ENCODE measurements around the gene DENND6B.
A peak's percentile ranks its signal among the peaks of the same experiment; 100 is the strongest.
"Not testable (repeated sequence)": the region's sequence is repeated elsewhere in the genome, so short reads cannot be mapped to it uniquely, and the experiment has no call there.

DENND6B gene

GRCh38 chr22:50326956-50327710 is at the start of gene DENND6B:
TSS of gene DENND6B (minus strand) at chr22:50327012. CDS start at chr22:50326988, 24 bp downstream.
- no peaks in the 10 kb centered on the region for H3K9me3 ChIP-seq (ENCODE audit: severe bottlenecking)
- H3K27me3 ChIP-seq (ENCODE audit: insufficient read depth, low read depth, severe bottlenecking): no peaks in the 10 kb centered on the region
- peak within 1 kb of the TSS; percentile 97 for H3K27ac ChIP-seq
- TF ChIP-seq, protein P1, sequence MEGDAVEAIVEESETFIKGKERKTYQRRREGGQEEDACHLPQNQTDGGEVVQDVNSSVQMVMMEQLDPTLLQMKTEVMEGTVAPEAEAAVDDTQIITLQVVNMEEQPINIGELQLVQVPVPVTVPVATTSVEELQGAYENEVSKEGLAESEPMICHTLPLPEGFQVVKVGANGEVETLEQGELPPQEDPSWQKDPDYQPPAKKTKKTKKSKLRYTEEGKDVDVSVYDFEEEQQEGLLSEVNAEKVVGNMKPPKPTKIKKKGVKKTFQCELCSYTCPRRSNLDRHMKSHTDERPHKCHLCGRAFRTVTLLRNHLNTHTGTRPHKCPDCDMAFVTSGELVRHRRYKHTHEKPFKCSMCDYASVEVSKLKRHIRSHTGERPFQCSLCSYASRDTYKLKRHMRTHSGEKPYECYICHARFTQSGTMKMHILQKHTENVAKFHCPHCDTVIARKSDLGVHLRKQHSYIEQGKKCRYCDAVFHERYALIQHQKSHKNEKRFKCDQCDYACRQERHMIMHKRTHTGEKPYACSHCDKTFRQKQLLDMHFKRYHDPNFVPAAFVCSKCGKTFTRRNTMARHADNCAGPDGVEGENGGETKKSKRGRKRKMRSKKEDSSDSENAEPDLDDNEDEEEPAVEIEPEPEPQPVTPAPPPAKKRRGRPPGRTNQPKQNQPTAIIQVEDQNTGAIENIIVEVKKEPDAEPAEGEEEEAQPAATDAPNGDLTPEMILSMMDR (IDR thresholded peaks at IDR 0.05; ENCODE audit: low read depth, low read length): peak; percentile 47
- peak within 1 kb of the TSS; percentile 77 for H3K4me3 ChIP-seq (ENCODE audit: low read depth, low read length)
- no peaks in the 10 kb centered on the region for H3K36me3 ChIP-seq
- peak; percentile 69 for DNase-seq

DNA sequence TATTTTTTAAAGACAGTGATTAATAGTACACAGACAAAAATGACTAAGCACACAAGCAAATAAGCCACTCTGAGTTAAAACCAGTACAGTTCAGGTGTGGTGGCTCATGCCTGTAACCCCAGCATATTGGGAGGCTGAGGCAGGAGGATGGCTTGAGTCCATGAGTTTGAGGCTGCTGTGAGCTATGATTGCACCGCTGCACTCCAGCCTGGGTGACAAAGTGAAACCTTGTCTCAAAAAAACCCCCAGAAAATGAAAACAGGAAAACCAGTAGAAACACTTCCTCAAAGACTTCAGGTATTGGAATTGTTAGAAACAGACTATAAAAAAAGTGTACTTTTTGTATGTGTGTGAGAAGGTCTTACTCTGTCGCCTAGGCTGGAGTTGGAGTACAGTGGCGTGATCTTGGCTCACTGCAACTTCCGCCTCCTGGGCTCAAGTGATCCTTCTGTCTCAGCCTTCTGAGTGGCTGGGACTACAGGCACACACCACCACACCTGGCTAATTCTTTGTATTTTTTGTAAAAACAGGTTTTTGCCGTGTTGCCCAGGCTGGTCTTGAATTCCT is 49.4 kb upstream of the DENND6B start:
- Histone ChIP-seq H3K36me3 (peaks cover 53% of the 10 kb centered on the region), H3K9me3 (ENCODE audit: severe bottlenecking) (no peaks in the 10 kb centered on the region), H3K4me3 (ENCODE audit: low read depth, low read length) (no peak overlapping the region), H3K27me3 (ENCODE audit: insufficient read depth, low read depth, severe bottlenecking) (no peaks in the 10 kb centered on the region), H3K27ac (no peak overlapping the region)
- TF ChIP-seq, protein P1 (IDR thresholded peaks at IDR 0.05; ENCODE audit: low read depth, low read length): no peak
- DNase-seq: no peak

DNA sequence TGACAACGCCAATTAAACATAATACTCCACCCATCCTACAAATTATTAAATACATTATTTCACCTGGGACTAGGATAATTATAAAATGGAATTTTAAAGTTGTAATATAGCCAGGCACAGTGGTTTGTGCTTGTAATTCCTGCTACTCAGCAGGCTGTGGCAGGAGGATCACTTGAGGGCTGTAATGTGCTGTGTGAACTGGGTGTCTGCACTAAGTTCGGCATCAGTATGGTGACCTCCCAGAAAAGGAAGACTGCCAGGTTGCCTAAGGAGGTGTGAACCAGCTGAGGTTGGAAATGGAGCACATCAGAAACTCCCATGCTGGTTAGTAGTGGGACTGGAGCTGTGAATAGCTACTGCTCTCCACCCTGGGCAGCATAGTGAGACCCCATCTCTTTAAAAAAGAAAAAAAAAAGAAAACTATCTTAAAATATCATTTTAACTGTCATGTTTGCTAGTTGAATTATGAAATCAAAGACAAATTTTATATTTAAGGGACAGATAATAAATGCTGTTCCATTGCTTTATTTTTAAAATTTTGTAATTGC is 44.4 kb upstream of the DENND6B start:
- DNase-seq: no peak
- no peaks in the 10 kb centered on the region for H3K9me3 ChIP-seq (ENCODE audit: severe bottlenecking)
- TF ChIP-seq, protein P1 (IDR thresholded peaks at IDR 0.05; ENCODE audit: low read depth, low read length): no peak
- H3K4me3 ChIP-seq (ENCODE audit: low read depth, low read length): no peak overlapping the region
- no peak overlapping the region for H3K27ac ChIP-seq
- peaks cover 39% of the 10 kb centered on the region for H3K36me3 ChIP-seq
- H3K27me3 ChIP-seq (ENCODE audit: insufficient read depth, low read depth, severe bottlenecking): no peaks in the 10 kb centered on the region

DNA sequence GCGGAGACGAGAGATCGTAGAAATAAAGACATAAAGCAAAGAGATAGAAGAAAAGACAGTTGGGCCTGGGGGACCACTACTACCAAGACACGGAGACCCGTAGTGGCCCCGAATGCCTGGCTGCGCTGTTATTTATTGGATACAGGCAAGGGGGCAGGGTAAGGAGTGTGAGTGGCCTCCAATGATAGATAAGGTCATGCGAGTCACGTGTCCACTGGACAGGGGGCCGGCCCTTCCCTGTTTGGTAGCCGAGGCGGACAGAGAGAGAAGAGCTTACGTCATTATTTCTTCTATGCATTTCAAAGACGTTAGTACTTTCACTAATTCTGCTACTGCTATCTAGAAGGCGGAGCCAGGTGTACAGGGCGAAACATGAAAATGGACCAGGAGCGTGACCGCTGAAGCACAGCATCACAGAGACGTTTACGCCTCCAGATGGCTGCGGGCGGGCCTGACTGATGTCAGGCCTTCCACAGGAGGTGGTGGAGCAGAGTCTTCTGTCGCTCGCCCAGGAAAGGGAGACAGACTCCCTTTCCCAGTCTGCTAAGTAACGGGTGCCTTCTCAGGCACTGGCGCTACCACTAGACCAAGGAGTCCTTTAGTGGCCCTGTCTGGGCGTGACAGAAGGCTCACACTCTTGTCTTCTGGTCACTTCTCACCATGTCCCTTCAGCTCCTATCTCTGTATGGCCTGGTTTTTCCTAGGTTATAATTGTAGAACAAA is 41.1 kb upstream of the DENND6B start:
- Histone ChIP-seq H3K36me3 (peaks cover 21% of the 10 kb centered on the region), H3K27me3 (ENCODE audit: insufficient read depth, low read depth, severe bottlenecking) (no peaks in the 10 kb centered on the region), H3K27ac (no peak overlapping the region), H3K9me3 (ENCODE audit: severe bottlenecking) (no peaks in the 10 kb centered on the region), H3K4me3 (ENCODE audit: low read depth, low read length) (no peak overlapping the region)
- TF ChIP-seq, protein P1 (IDR thresholded peaks at IDR 0.05; ENCODE audit: low read depth, low read length): 0 out of 2 replicates have a peak, but pooled peaks have one; percentile 23
- DNase-seq: peak; percentile 19

DNA sequence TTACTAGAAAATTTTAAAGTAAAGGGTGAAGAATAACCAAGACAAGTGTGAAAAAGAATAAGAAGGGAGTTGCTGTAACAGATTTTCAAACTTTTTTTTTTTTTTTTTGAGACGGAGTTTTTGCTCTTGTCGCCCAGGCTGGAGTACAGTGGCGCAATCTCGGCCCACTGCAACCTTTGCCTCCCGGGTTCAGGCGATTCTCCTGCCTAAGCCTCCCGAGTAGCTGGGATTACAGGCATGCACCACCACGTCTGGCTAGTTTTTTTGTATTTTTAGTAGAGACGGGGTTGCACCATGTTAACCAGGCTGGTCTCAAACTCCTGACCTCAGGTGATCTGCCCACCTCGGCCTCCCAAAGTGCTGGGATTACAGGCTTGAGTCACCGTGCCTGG is 37.0 kb upstream of the DENND6B start:
- not testable (repeated sequence) for H3K9me3 ChIP-seq (ENCODE audit: severe bottlenecking); H3K4me3 ChIP-seq (ENCODE audit: low read depth, low read length); H3K27me3 ChIP-seq (ENCODE audit: insufficient read depth, low read depth, severe bottlenecking); DNase-seq; H3K27ac ChIP-seq
- H3K36me3 ChIP-seq: peaks cover 15% of the 10 kb centered on the region
